ENCODE measurements around the gene TNFRSF21. TPM values are rescaled to one million over a fixed set of nuclear protein-coding genes. Genes with fewer than 3 reads are reported as not detected.

TNFRSF21 gene
- total RNA-seq, 1 donor = 5.2 TPM

GRCh38 chr6:47203938-47204611 lies 105.6 kb downstream of the TNFRSF21 start:
- Histone ChIP-seq H3K4me3 (ENCODE audit: low read length) (no peak overlapping the region), H3K27me3 (ENCODE audit: insufficient read depth, low read length) (no peaks in the 10 kb centered on the region), H3K9me3 (ENCODE audit: low read depth, low read length) (no peaks in the 10 kb centered on the region), H3K4me1 (ENCODE audit: insufficient read depth, low read length) (no peaks in the 10 kb centered on the region)

GRCh38 chr6:47203266-47203937 lies 106.3 kb downstream of the TNFRSF21 start:
- H3K4me1 ChIP-seq (ENCODE audit: insufficient read depth, low read length) = no peaks in the 10 kb centered on the region
- H3K27me3 ChIP-seq (ENCODE audit: insufficient read depth, low read length) = no peaks in the 10 kb centered on the region
- no peaks in the 10 kb centered on the region for H3K9me3 ChIP-seq (ENCODE audit: low read depth, low read length)
- H3K4me3 ChIP-seq (ENCODE audit: low read length) = no peak overlapping the region

DNA sequence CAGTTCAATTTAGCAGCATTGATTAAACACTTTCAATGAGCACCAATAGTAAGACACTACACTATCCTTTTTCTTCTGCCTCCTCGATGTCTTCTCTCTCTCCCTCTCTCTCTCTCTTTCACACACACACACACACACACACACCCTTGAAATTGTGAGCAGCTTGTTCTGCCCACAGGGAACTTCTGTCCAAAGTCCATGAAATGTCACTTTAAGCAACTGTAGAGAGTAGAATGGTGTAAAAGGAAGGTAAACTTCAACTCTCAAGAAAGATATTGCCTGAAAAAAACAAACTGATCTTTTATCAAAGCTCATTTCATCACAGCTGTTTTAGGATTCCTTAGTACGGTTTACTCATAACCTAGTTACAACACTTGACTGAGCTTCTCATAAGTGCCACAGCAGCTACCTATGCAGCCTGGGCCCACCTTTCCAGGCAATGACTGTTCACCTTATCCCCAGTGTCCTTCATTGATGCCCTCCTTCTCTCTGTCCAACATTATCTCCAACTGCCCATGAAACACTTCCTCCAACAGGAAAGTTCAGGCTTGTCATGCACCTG lies 107.0 kb downstream of the TNFRSF21 start:
- H3K4me3 ChIP-seq (ENCODE audit: low read length) = no peak overlapping the region
- no peaks in the 10 kb centered on the region for H3K9me3 ChIP-seq (ENCODE audit: low read depth, low read length)
- H3K27me3 ChIP-seq (ENCODE audit: insufficient read depth, low read length) = no peaks in the 10 kb centered on the region
- H3K4me1 ChIP-seq (ENCODE audit: insufficient read depth, low read length) = no peaks in the 10 kb centered on the region

- H3K27me3 ChIP-seq (ENCODE audit: insufficient read depth, low read length) = no peaks in the 10 kb centered on the region
- H3K4me1 ChIP-seq (ENCODE audit: insufficient read depth, low read length) = no peaks in the 10 kb centered on the region
- no peak overlapping the region for H3K4me3 ChIP-seq (ENCODE audit: low read length)
- H3K9me3 ChIP-seq (ENCODE audit: low read depth, low read length) = no peaks in the 10 kb centered on the region
Observed at GRCh38 chr6:47200536-47201334, 109.0 kb downstream of the TNFRSF21 start.

- H3K4me3 ChIP-seq (ENCODE audit: low read length) = no peak overlapping the region
- no peaks in the 10 kb centered on the region for H3K9me3 ChIP-seq (ENCODE audit: low read depth, low read length)
- H3K4me1 ChIP-seq (ENCODE audit: insufficient read depth, low read length) = no peaks in the 10 kb centered on the region
- H3K27me3 ChIP-seq (ENCODE audit: insufficient read depth, low read length) = no peaks in the 10 kb centered on the region
Observed at GRCh38 chr6:47197682-47198640, 111.7 kb downstream of the TNFRSF21 start.

GRCh38 chr6:47196113-47196512 lies 113.6 kb downstream of the TNFRSF21 start:
- Histone ChIP-seq H3K9me3 (ENCODE audit: low read depth, low read length) (no peaks in the 10 kb centered on the region), H3K27me3 (ENCODE audit: insufficient read depth, low read length) (no peaks in the 10 kb centered on the region), H3K4me3 (ENCODE audit: low read length) (no peak overlapping the region), H3K4me1 (ENCODE audit: insufficient read depth, low read length) (no peaks in the 10 kb centered on the region)

GRCh38 chr6:47195011-47195650 lies 114.6 kb downstream of the TNFRSF21 start:
- H3K4me3 ChIP-seq (ENCODE audit: low read length) = no peak overlapping the region
- no peaks in the 10 kb centered on the region for H3K27me3 ChIP-seq (ENCODE audit: insufficient read depth, low read length)
- no peaks in the 10 kb centered on the region for H3K9me3 ChIP-seq (ENCODE audit: low read depth, low read length)
- H3K4me1 ChIP-seq (ENCODE audit: insufficient read depth, low read length) = no peaks in the 10 kb centered on the region

DNA sequence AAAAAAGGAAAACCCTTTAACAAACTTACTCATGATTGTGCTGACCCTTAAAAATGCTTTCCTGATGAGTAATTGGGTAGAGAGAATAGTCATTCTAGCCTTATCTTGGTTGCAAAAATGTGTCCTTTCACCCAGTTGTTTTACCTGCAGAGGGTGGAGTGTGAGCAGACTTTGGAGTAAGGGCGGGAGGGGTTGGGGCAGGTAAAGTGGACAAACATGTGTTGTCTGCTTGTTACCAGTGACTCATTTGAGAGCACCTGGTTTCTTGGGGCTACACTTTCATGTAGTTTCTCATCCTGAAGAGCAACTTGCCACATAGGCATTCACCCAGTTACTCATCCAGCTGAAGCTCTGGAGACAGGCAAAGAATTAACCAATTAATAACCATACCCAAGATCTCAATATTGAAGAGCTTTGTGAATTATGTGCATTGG lies 121.1 kb downstream of the TNFRSF21 start:
- H3K4me3 ChIP-seq (ENCODE audit: low read length) = no peak overlapping the region
- H3K27me3 ChIP-seq (ENCODE audit: insufficient read depth, low read length) = no peaks in the 10 kb centered on the region
- H3K4me1 ChIP-seq (ENCODE audit: insufficient read depth, low read length) = no peaks in the 10 kb centered on the region
- H3K9me3 ChIP-seq (ENCODE audit: low read depth, low read length) = no peaks in the 10 kb centered on the region

- Histone ChIP-seq H3K4me1 (ENCODE audit: insufficient read depth, low read length) (no peaks in the 10 kb centered on the region), H3K4me3 (ENCODE audit: low read length) (no peak overlapping the region), H3K9me3 (ENCODE audit: low read depth, low read length) (no peaks in the 10 kb centered on the region), H3K27me3 (ENCODE audit: insufficient read depth, low read length) (peaks cover 2% of the 10 kb centered on the region)
Observed at GRCh38 chr6:47187893-47188587, 121.7 kb downstream of the TNFRSF21 start.

DNA sequence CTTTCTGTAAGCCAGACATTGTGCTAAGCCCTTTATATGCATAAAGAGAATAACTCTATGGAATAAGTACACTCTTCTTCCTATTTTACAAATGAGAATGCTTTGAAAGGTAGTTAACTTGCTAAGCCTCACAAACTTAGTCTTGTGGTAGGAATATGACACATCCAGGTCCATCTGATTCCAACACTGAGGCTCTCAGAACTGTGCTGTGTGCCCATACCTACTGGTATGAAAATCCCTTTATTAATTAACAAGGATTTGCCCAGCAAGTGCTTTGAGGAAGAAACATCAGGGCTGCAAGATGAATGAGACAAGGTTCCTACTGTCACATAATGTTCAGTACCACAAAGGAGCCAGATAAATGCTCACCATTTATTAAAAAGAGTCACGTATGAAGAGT lies 122.6 kb downstream of the TNFRSF21 start:
- Histone ChIP-seq H3K27me3 (ENCODE audit: insufficient read depth, low read length) (peaks cover 2% of the 10 kb centered on the region), H3K4me3 (ENCODE audit: low read length) (no peak overlapping the region), H3K4me1 (ENCODE audit: insufficient read depth, low read length) (no peaks in the 10 kb centered on the region), H3K9me3 (ENCODE audit: low read depth, low read length) (no peaks in the 10 kb centered on the region)

DNA sequence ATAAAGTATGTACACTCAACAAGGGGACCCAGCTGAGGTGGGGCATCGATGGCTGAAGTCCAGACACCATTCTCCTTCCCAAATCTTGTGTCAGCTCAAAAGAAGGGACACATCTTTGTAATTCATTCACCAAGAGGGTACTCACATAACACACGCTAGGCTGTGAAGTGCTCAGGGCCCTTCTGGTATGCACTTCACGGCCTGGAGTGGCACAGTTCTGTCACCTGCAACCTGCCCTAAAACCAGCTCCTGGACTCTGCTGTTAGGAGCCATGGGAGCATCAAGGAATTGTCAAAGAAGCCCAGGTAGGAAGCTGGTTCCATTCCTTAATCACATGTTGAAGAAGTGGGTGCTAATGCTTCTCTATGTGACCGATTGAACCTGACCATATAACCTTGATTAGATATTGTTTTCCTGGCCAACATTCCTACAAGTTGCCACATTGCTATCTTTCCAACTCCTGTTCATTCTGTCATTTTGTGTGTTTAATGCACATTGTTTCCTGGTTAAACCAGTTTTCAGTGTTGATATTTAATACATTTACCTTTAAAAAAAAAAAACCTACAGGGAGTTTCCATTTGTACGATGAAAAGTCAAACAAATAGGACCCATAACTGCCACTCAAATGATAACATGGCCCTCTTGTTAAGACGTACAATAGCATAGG lies 127.3 kb downstream of the TNFRSF21 start:
- H3K4me1 ChIP-seq (ENCODE audit: insufficient read depth, low read length) = no peaks in the 10 kb centered on the region
- H3K27me3 ChIP-seq (ENCODE audit: insufficient read depth, low read length) = peaks cover 2% of the 10 kb centered on the region
- no peak overlapping the region for H3K4me3 ChIP-seq (ENCODE audit: low read length)
- no peaks in the 10 kb centered on the region for H3K9me3 ChIP-seq (ENCODE audit: low read depth, low read length)

- no peaks in the 10 kb centered on the region for H3K9me3 ChIP-seq (ENCODE audit: low read depth, low read length)
- peaks cover 2% of the 10 kb centered on the region for H3K27me3 ChIP-seq (ENCODE audit: insufficient read depth, low read length)
- H3K4me3 ChIP-seq (ENCODE audit: low read length) = no peak overlapping the region
- H3K4me1 ChIP-seq (ENCODE audit: insufficient read depth, low read length) = no peaks in the 10 kb centered on the region
Observed at GRCh38 chr6:47181681-47182080, 128.0 kb downstream of the TNFRSF21 start.

All from mononuclear cell (primary cell).